EL (cell line): ENCODE data around the gene NUBPL.
A peak's percentile ranks its signal among the peaks of the same experiment; 100 is the strongest.
"Not testable (repeated sequence)": the region's sequence is repeated elsewhere in the genome, so short reads cannot be mapped to it uniquely, and the experiment has no call there.

Experiments
- DNase-seq: peaks from one replicate; pipeline ENCODE4 v3.0.0-alpha.2; 2016

Gene NUBPL

GRCh38 chr14:31578792-31579501 is 17.7 kb downstream of the NUBPL start:
- DNase-seq: no peak

- no peak for DNase-seq
Measured at GRCh38 chr14:31580234-31580633, 19.0 kb downstream of the NUBPL start.

GRCh38 chr14:31582286-31582691 is 21.1 kb downstream of the NUBPL start:
- DNase-seq: no peak

GRCh38 chr14:31582836-31583452 is 21.7 kb downstream of the NUBPL start:
- no peak for DNase-seq

- no peak for DNase-seq
Measured at GRCh38 chr14:31590206-31590605, 29.0 kb downstream of the NUBPL start.

- DNase-seq: no peak
Measured at GRCh38 chr14:31592122-31592521, 30.9 kb downstream of the NUBPL start.

GRCh38 chr14:31592631-31593030 is 31.4 kb downstream of the NUBPL start:
- peak; percentile 5 for DNase-seq

- no peak for DNase-seq
Measured at GRCh38 chr14:31596342-31597095, 35.3 kb downstream of the NUBPL start.

DNA sequence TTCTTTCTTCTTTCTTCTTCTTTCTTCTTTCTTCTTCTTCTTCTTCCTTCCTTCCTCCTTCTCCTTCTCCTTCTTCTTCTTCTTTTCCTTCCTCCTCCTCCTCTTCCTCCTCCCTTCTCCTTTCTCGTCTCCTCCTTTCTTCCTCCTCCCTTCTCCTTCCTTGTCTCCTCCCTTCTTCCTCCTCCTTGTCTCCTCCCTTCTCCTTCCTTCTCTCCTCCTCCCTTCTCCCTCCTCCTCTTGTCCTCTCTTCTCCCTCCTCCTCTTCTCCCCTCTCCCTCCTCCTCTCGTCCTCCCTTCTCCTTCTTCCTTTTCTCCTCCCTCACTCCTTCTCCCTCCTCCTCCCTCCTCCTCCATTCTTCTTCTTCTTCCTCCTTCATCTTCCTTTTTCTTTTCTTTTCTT is 44.5 kb downstream of the NUBPL start:
- no peak for DNase-seq

GRCh38 chr14:31611778-31612433 is 50.7 kb downstream of the NUBPL start:
- DNase-seq: no peak

GRCh38 chr14:31613188-31613587 is 52.0 kb downstream of the NUBPL start:
- no peak for DNase-seq

GRCh38 chr14:31618884-31619283 is 57.7 kb downstream of the NUBPL start:
- not testable (repeated sequence) for DNase-seq

- DNase-seq: no peak
Measured at GRCh38 chr14:31619440-31619839, 58.2 kb downstream of the NUBPL start.

GRCh38 chr14:31620898-31621297 is 59.7 kb downstream of the NUBPL start:
- not testable (repeated sequence) for DNase-seq

GRCh38 chr14:31622060-31622459 is 60.9 kb downstream of the NUBPL start:
- no peak for DNase-seq

DNA sequence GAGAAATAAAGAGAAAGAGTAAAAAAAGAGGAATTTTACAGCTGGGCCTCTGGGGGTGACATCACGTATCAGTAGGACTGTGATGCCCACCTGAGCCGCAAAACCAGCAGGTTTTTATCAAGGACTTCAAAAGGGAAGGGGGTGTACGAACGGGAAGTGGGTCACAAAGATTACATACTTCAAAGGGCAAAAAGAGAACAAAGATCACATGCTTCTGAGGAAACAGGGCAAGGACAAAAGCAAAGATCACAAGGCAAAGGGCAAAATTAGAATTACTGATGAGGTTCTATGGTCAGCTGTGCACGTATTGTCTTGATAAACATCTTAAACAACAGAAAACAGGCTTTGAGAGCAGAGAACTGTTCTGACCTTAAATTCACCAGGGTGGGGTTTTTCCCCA is 91.7 kb downstream of the NUBPL start:
- DNase-seq: not testable (repeated sequence)

DNA sequence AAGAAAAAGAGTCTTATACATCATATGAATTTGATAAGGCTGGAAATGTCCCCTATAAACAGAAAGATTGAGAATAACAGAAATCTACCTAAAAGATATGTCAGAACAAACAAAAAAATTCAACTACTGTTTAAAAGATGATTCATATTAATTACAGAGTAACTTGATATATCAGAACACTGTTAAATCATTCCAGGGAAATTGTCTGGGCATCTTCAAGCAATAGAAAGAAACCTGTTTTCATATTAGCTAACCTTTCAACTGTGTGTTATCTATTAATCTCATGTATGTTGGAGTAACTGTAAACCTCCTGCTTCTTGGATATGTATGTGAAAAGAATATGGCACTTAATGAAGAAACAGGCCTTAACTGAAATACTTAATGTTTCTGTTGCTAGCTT is 96.7 kb downstream of the NUBPL start:
- no peak for DNase-seq

GRCh38 chr14:31659278-31659677 is 98.1 kb downstream of the NUBPL start:
- DNase-seq: no peak

DNA sequence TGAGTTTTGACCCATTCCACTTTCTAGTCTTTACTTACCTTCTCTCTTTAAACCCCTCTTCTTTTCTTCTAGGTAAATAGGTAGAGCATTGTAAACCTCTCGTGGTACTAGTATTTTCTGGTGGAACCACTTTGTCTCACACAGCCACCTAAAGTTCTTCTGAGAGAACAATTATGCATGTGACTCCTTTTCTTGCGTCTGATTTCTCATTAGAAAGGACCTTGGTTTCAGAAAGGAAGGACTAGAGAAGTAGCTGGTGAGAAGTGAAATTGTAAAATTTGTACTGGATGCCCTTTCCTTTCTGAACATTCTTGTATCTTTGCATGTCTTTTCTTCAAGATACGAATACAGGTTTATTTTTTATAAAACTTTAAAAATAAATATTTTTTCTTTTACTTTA is 99.0 kb downstream of the NUBPL start:
- no peak for DNase-seq

DNA sequence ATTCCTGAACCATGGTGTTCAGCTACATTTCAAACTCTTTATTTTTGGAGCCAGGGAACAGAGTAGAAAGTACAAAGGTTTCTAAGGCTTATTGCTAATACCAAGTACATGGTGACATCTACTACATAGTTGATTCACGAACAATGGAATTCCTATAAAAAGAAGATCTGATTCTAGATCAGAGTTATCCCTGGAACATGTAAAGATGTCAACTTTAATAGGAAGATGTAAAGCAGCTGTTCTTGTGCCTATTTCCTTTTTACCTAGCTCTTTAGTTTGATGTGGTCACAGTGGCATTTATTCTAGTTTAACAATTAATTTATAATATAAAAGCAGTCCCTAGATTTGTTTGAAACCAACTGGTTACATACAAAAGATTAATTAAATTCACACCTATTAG is 99.5 kb downstream of the NUBPL start:
- DNase-seq: no peak

DNA sequence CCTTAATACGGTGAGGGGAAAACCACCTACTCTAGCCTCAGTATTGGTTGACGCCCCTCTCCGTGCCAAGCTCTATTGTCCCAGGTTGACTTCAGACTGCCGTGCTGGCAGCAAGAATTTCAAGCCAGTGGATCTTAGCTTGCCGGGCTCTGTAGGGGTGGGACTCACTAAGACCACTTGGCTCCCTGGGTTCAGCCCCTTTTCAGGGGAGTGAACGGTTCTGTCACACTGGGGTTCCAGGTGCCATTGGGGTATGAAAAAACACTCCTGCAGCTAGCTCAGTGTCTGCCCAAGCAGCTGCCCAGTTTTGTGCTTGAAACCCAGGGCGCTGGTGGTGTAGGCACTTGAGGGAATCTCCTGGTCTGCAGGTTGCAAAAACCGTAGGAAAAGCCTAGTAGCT is 107.1 kb downstream of the NUBPL start:
- DNase-seq: no peak

DNA sequence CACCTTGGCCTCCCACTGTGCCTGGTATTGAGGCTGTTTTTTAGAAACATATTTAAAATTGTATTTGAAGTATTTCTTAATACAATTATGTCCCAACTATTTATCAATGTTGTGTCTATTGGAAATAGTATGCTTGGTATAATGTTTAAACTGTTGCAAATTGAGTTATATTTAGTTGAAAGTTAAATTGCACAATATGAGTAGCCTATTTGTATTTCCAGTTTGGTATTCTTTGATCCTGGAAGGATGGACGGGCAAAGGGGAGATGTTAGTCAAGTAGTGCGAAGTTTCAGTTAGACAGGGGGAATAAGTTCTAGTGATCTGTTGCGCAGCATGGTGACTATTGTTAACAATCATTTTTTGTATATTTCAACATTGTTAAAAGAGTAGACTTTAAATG is 111.5 kb downstream of the NUBPL start:
- no peak for DNase-seq

- DNase-seq: no peak
Measured at GRCh38 chr14:31677052-31677451, 115.8 kb downstream of the NUBPL start.

DNA sequence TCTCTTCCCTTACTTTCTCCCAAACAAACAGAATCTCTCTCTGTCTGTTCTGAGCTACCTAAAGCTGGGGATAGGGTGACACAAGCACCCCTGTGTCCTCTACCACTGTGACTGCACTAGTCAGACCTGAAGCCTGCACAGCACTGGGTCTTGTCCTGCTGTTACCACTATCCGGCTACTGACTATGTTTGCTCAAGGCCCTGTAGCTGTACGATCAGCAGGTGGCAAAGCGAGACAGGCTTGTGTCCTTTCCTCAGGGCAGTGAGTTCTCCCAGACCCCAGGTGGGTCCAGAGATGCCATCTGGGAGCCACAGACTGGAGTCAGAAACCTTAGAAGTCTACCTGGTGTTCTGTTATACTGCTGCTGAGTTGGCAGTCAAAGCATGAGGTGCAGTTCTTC is 116.4 kb downstream of the NUBPL start:
- DNase-seq: no peak
